HT-29 (cell line): ENCODE results near the gene MRPS15. TPM values are rescaled to one million over a fixed set of nuclear protein-coding genes. Genes with fewer than 3 reads are reported as not detected.
A peak's percentile ranks its signal among the peaks of the same experiment; 100 is the strongest.

ENCODE experiments used
- DNase-seq: peaks from one replicate; pipeline ENCODE4 v3.0.0-alpha.2; 2015; ENCODE audit warnings: low spot score
- total RNA-seq: library from RNA; depleted of rRNA; stranded (reverse); fragments of >200 nt; shearing (Covaris generic); gene quantifications from 2 replicates; pipeline ENCODE4 v1.2.3, GENCODE V29; 2014

MRPS15 gene
- total RNA-seq, 1 experiment from 2014 or later: 184 TPM

DNA sequence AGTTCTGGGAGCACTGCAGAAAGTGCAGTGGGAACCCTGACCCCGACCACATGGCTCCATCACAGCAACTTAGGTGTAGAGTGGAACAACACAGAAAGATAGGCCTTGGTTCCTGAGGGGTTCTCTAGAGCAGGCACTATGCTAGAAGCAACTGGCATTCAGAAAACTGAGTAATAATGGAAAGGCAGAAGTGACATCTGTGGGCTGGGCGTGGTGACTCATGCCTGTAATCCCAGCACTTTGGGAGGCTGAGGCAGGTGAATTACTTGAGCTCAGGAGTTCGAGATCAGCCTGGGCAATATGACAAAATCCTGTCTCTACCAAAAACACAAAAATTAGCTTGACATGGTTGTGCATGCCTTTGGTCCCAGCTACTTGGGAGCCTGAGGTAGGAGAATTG lies 5.3 kb downstream of the MRPS15 start:
- DNase-seq: no peak

DNA sequence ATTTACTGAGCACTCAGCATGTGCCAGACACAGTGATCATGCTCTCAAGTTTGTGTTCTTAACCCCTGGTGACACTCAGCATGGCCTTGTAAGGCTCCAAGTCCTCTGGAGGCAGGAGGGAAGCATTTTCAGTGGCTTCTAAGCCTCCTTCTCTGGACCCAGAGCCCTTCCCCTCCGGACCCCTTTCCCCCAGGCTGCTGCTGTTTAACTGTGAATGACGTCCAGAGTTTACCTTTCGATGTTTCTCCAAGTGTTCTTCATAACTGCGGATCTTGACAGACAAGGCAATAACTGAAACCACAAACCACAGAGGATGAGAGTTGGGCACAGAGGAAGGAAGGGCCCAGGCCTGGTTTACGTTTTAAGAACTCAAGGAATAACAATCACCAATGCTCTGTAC lies 6.5 kb downstream of the MRPS15 start:
- no peak for DNase-seq

- no peak for DNase-seq
Observed at GRCh38 chr1:36456391-36456928, 7.7 kb downstream of the MRPS15 start.

- no peak for DNase-seq
Observed at GRCh38 chr1:36455386-36455785, 8.8 kb downstream of the MRPS15 start.

DNA sequence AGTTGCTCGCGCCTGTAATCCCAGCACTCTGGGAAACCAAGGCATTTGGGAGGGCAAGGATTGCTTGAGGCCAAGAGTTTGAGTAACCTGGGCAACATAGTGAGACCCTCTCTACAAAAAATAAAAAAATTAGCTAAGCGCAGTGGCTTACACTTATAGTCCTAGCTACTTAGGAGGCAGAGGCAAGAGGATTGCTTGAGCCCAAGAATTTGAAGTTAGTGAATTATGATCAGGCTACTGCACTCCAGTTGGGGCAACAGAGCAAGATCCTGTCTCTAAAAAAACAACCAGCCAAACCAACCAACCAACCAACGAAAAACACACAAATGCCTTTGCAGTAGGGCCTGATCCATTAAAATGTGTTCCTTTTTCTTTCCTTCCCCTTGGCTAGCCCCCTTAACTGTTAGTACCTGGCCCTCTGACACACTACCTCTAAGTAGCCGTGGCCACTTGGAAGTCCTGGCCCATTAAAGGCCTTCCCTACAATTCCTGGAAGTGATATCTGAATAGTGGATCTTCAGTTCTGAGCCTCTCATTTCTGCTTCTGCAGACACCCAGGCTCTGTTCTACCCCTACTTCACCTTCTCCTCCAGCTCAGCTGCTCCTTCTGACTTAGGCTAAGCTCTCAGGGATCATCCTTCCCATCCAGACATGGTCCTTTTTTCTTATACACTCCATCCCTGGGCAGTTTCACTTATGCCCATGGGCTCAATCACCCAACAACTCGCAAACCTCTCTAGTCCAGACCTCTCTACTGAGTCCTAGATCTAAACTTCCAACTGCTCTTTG lies 10.4 kb downstream of the MRPS15 start:
- no peak for DNase-seq

- no peak for DNase-seq
Observed at GRCh38 chr1:36453051-36453450, 11.1 kb downstream of the MRPS15 start.

GRCh38 chr1:36450919-36451305 lies 13.3 kb downstream of the MRPS15 start:
- DNase-seq: no peak

GRCh38 chr1:36450270-36450918 lies 13.8 kb downstream of the MRPS15 start, which contains the start of gene OSCP1:
OSCP1 (minus strand) TSS chr1:36450451; CDS start chr1:36450369, 82 bp downstream.
- peak; percentile 98 for DNase-seq

- DNase-seq: no peak
Observed at GRCh38 chr1:36448530-36449056, 15.6 kb downstream of the MRPS15 start.

DNA sequence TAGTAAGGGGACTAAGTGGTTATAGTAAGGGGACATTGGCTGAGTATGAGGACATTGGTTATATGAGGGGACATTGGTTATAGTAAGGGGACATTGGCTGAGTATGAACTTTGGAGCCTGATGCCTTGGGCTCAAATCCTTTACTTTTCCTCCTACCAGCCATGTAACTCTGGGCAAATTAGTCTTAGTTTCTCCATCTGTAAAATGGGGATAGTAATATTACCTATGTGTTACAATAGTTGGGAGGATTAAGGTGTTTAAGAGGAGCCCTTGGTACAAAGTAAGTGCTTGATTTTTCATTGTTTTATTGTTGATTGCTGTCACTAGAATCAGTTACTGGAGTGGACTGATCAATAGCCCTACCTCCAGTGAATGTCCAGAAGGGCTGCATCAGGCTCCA lies 16.7 kb downstream of the MRPS15 start:
- no peak for DNase-seq

DNA sequence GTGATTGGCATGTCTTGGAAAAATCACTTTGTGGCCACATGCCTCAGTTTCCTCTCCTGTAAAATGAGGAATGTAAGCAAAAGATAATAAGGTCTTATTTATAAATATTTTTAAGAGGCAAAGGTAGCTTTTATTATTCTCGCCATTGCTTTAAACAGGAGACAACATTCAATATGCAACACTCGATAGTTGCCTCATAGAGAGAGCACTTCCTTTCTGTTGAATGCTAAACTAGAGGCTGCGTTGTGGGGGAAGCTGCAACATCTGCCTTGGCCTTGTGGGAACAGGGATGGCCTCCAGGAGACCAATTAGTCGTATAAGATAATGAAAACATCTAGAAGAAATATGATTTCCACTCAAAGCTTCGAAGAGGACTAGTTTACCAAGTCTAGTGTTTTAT lies 17.4 kb downstream of the MRPS15 start:
- DNase-seq: no peak

DNA sequence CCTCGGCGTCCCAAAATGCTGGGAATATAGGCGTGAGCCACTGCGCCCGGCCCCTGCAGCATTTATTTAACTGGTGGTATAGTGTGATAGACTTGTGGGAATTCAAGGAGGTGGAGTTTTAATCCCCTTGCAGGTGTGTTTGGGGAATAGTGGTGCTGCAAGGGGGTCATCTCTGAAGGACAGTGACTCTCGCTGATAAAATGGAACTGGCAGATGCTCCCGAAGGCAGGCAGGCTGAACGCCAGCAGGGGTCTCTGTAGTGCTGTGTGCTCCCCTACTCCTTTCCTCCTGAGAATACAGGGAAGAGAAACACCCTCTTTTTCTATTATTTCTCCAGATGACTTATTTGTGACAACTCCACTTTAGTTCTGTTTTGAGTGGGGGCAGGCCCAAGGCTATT lies 17.9 kb downstream of the MRPS15 start:
- peak; percentile 22 for DNase-seq

DNA sequence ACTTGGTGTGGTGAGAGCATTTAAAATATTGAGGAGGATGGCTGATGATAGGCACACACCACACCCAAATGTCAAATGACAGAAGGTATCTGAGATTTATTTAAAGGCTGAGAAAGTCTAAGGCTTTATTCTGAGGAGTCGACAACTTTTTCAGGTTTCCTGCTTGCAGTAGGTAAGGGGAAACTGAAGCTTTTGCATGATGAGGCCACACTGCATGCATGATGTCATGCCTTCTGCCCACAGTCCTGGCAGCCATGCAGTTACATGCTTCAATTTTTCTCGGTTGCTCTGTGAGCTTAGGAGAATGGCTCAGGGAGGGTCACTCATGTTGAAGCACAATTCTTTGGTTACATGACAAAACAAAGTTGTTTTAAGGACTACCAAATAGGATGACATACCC lies 20.9 kb downstream of the MRPS15 start:
- DNase-seq: no peak

GRCh38 chr1:36442337-36442736 lies 21.8 kb downstream of the MRPS15 start:
- no peak for DNase-seq

GRCh38 chr1:36440646-36441045 lies 23.5 kb downstream of the MRPS15 start:
- no peak for DNase-seq

DNA sequence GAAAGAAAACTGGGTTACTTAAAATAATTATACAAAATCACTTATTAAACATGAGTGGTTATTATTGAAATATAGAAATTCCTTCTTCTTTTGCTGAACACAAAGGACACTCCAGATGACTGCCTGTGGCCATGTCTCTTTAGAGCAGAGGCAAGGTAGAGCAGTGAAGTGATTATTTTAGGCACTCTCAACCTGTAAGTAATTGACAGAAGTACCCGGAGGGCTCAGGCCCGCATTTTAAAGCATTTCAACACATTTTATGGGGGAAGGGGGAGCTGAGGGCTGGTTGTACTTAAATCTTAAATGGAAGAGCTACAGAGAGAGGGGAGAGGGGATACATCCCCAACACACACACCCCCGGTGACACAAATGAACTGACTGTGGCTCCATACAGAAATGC lies 24.1 kb downstream of the MRPS15 start:
- DNase-seq: no peak

GRCh38 chr1:36438715-36439114 lies 25.5 kb downstream of the MRPS15 start:
- no peak for DNase-seq

DNA sequence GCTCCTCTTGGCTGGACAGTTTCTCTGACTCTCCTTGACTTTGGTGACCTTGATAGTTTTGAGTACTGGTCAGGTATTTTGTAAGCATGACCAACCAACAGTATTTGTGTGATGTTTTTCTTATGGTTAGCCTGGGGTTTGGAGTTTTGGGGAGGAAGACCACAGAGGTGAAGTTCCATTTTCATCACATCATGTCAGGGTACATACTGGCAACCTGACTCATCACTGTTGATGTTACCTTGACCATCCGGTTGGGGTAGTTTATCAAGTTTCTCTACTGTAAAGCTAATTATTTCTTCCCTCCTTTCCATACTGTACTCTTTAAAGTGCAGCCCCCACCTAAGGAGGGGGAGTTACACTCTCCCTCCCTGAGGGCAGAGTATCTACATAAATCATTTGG lies 27.4 kb downstream of the MRPS15 start:
- DNase-seq: peak; percentile 69

DNA sequence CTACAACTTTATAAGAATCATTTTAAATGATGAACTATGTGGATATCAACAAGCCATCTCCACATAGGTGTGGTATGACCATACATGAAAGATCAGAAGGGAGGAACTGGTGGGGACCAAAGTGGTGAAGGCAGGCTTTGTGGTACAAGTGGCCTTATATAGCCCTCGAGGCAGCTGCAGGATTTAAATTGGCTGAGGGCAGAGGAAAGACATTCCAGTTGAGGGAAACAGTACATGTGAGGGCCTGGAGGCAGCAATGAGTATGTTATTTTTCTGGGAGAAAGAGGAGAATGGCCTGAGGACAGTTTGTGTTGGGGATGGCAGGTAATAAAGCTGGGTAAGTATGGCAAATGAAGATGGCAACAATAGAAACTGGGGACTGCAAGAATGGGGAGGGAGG lies 31.1 kb downstream of the MRPS15 start:
- no peak for DNase-seq

- peak; percentile 42 for DNase-seq
Observed at GRCh38 chr1:36432616-36433015, 31.6 kb downstream of the MRPS15 start.

GRCh38 chr1:36425791-36426190 lies 38.4 kb downstream of the MRPS15 start:
- DNase-seq: no peak

DNA sequence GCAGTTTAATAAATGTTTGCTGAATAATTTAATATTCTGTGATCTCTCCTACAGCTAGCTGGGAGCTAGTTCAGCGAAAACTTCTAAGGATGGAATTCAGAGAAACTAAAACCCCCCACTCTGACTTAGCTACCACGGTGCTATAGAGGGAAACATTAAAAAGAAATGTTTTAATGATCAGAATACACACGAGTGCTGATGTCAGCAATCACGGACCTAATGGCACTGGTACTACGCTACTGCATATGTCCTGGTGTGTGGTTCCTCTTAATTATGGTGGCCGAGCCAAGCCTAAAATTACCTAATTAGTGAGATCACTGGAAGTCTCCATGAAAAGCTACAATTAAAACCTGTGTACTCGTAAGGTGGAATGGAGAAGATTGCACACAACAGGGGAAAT lies 42.5 kb downstream of the MRPS15 start:
- DNase-seq: no peak

GRCh38 chr1:36420836-36421317 lies 43.3 kb downstream of the MRPS15 start:
- peak; percentile 92 for DNase-seq
